B cell (primary cell): ENCODE results near the gene NEK5.

Source experiments
- EZH2 ChIP-seq: IDR thresholded peaks from 2 replicates; pipeline ENCODE4 v1.6.1; 2012; ENCODE audit warnings: borderline replicate concordance, low read depth, mild to moderate bottlenecking, moderate library complexity, low read length; ENCODE audit not compliant: insufficient read depth, poor library complexity, severe bottlenecking
- TF ChIP-seq, protein P1 (sequence below): fragments of 200-600 bp; IDR thresholded peaks from one replicate; pipeline ENCODE4 v1.8.0; 2022; ENCODE audit warnings: antibody characterized with exemption, mild to moderate bottlenecking

DNA sequence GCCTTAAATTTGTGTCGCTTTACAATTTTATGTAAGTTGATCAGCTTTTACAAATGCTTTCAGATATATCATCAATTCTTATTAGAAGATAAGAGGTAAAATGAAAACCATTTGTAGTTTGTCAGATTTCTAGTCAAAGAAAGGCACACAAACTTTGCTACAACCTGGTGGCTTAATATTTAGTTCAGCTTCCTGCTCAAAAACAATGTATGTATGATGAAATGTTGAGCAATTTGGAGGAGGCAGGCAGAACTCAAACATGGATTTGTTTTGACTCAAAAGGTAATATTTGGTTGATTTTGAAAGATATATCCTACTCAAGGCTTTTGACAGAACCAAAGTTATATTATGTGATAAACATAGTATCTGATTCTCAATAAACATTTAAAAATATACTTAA, 24.2 kb downstream of the NEK5 start:
- no peak for TF ChIP-seq EZH2
- TF ChIP-seq, protein P1, sequence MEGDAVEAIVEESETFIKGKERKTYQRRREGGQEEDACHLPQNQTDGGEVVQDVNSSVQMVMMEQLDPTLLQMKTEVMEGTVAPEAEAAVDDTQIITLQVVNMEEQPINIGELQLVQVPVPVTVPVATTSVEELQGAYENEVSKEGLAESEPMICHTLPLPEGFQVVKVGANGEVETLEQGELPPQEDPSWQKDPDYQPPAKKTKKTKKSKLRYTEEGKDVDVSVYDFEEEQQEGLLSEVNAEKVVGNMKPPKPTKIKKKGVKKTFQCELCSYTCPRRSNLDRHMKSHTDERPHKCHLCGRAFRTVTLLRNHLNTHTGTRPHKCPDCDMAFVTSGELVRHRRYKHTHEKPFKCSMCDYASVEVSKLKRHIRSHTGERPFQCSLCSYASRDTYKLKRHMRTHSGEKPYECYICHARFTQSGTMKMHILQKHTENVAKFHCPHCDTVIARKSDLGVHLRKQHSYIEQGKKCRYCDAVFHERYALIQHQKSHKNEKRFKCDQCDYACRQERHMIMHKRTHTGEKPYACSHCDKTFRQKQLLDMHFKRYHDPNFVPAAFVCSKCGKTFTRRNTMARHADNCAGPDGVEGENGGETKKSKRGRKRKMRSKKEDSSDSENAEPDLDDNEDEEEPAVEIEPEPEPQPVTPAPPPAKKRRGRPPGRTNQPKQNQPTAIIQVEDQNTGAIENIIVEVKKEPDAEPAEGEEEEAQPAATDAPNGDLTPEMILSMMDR, result no peak
